ENCODE data around the gene RPL29. TPM values are rescaled to one million over a fixed set of nuclear protein-coding genes. Genes with fewer than 3 reads are reported as not detected.

Gene RPL29
- total RNA-seq, 4 donors from 2014 or later: 1,428 to 2,708 (median 2,246) TPM

DNA sequence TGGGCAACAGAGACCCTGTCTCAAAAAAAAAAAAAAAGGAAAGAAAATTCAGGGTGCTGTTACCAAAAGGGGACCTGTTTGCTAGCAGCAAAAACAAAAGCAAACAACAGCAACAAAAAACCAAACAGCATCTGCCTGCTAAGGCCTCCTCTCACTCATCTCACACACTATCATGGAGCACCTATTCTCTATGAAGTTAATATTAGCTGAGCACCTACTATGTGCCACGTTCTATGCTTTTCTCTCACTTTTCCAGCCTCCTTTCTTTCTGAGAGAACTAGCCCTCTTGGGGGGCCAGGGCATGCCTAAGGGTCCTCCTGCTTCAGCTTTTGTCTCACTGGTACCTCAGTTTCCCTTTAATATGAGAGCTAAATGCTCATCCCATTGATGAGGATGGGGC, 41.0 kb downstream of the RPL29 start:
- 100% methylated on average over 1 of the region's 1 CpG for WGBS
- TF ChIP-seq EP300 (IDR thresholded peaks at IDR 0.05) (no peak), POLR2A (IDR thresholded peaks at IDR 0.05) (no peak), POLR2AphosphoS5 (IDR thresholded peaks at IDR 0.05) (no peak)
- TF ChIP-seq, protein P1, sequence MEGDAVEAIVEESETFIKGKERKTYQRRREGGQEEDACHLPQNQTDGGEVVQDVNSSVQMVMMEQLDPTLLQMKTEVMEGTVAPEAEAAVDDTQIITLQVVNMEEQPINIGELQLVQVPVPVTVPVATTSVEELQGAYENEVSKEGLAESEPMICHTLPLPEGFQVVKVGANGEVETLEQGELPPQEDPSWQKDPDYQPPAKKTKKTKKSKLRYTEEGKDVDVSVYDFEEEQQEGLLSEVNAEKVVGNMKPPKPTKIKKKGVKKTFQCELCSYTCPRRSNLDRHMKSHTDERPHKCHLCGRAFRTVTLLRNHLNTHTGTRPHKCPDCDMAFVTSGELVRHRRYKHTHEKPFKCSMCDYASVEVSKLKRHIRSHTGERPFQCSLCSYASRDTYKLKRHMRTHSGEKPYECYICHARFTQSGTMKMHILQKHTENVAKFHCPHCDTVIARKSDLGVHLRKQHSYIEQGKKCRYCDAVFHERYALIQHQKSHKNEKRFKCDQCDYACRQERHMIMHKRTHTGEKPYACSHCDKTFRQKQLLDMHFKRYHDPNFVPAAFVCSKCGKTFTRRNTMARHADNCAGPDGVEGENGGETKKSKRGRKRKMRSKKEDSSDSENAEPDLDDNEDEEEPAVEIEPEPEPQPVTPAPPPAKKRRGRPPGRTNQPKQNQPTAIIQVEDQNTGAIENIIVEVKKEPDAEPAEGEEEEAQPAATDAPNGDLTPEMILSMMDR (IDR thresholded peaks at IDR 0.05): no peak
- Histone ChIP-seq H3K27me3 (peaks cover 3% of the 10 kb centered on the region), H3K9me3 (no peaks in the 10 kb centered on the region), H3K4me3 (no peak overlapping the region), H3K4me1 (peaks cover 20% of the 10 kb centered on the region), H3K36me3 (peaks cover 23% of the 10 kb centered on the region), H3K27ac (no peak overlapping the region)
- DNase-seq (ENCODE audit: low spot score in 2 of 2): no peak

- Histone ChIP-seq H3K9me3 (no peaks in the 10 kb centered on the region), H3K27ac (no peak overlapping the region), H3K27me3 (peaks cover 3% of the 10 kb centered on the region), H3K36me3 (peaks cover 17% of the 10 kb centered on the region), H3K4me3 (no peak overlapping the region), H3K4me1 (peaks cover 20% of the 10 kb centered on the region)
- no peak for DNase-seq (ENCODE audit: low spot score in 2 of 2)
- 66% methylated on average over 6 of the region's 6 CpGs for WGBS
- no peak for TF ChIP-seq POLR2A (IDR thresholded peaks at IDR 0.05)
- TF ChIP-seq EP300 (IDR thresholded peaks at IDR 0.05): no peak
- TF ChIP-seq, protein P1 (IDR thresholded peaks at IDR 0.05): no peak
Measured at GRCh38 chr3:51954105-51954504, 41.6 kb downstream of the RPL29 start.

DNA sequence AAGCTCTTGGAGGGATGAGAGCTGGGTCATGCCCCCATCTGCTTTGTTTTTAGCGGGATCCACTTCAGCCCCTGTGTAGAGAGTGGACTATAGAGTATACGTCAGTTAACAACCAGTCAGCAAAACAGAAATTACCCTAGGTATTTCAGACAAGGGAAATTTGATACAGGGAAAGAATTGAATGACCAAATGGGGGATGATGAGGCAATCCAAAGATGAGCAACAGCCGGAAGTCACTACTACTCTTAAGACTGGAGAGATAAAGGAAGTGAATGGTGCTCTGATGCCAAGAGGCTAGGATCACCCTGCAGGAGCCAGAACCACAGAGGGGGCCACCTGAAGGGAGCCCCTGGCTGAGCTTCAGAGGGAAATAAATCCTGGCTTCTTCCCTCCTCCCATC, 42.2 kb downstream of the RPL29 start:
- Histone ChIP-seq H3K9me3 (no peaks in the 10 kb centered on the region), H3K36me3 (peaks cover 14% of the 10 kb centered on the region), H3K27ac (no peak overlapping the region), H3K4me3 (no peak overlapping the region), H3K27me3 (peaks cover 3% of the 10 kb centered on the region), H3K4me1 (peaks cover 20% of the 10 kb centered on the region)
- no peak for TF ChIP-seq EP300 (IDR thresholded peaks at IDR 0.05)
- TF ChIP-seq, protein P1 (IDR thresholded peaks at IDR 0.05): no peak
- TF ChIP-seq POLR2AphosphoS5 (IDR thresholded peaks at IDR 0.05): no peak
- TF ChIP-seq POLR2A (IDR thresholded peaks at IDR 0.05): no peak
- no peak for DNase-seq (ENCODE audit: low spot score in 2 of 2)
- WGBS: 75% methylated on average over 3 of the region's 3 CpGs

DNA sequence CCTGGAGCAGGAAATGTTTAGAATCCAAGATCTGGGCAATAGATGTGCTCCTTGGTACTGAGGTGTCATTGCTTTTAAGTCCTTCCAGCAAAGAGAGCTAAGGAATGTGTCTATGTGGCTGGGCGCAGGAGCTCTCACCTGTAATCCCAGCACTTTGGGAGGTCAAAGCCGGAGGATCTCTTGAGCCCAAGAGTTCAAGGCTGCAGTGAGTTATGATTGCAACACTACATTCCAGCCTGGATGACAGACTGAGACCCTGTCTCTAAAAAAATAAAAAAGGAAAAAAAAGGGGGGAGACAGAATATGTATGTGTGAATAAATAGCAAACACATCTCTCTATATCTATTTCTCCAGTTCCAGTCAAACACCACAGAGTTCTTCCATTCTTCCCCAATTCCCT, 44.8 kb downstream of the RPL29 start:
- no peak for DNase-seq (ENCODE audit: low spot score in 2 of 2)
- no peak overlapping the region for H3K4me3 ChIP-seq
- no peaks in the 10 kb centered on the region for H3K9me3 ChIP-seq
- 91% methylated on average over 2 of the region's 2 CpGs for WGBS
- peaks cover 3% of the 10 kb centered on the region for H3K27me3 ChIP-seq
- H3K4me1 ChIP-seq: peaks cover 10% of the 10 kb centered on the region
- H3K36me3 ChIP-seq: peaks cover 9% of the 10 kb centered on the region
- H3K27ac ChIP-seq: no peak overlapping the region
- TF ChIP-seq POLR2A (IDR thresholded peaks at IDR 0.05) (no peak), EP300 (IDR thresholded peaks at IDR 0.05) (no peak), POLR2AphosphoS5 (IDR thresholded peaks at IDR 0.05) (no peak)
- TF ChIP-seq, protein P1 (IDR thresholded peaks at IDR 0.05): no peak

- H3K4me1 ChIP-seq: no peaks in the 10 kb centered on the region
- WGBS: 82% methylated on average over 5 of the region's 5 CpGs
- H3K27ac ChIP-seq: no peak overlapping the region
- peaks cover 9% of the 10 kb centered on the region for H3K36me3 ChIP-seq
- TF ChIP-seq POLR2A (IDR thresholded peaks at IDR 0.05) (no peak), POLR2AphosphoS5 (IDR thresholded peaks at IDR 0.05) (no peak), EP300 (IDR thresholded peaks at IDR 0.05) (no peak)
- TF ChIP-seq, protein P1 (IDR thresholded peaks at IDR 0.05): no peak
- H3K4me3 ChIP-seq: no peak overlapping the region
- no peaks in the 10 kb centered on the region for H3K9me3 ChIP-seq
- no peaks in the 10 kb centered on the region for H3K27me3 ChIP-seq
- DNase-seq (ENCODE audit: low spot score in 2 of 2): no peak
Measured at GRCh38 chr3:51949121-51949520, 46.6 kb downstream of the RPL29 start.

All from suprapubic skin (tissue), 4 donors.